Natural killer cell (primary cell): ENCODE measurements around the gene SECISBP2L. TPM values are rescaled to one million over a fixed set of nuclear protein-coding genes. Genes with fewer than 3 reads are reported as not detected.

Experiments used
- ATAC-seq, 3 donors: fragments of 150-1000 bp in 2 of 3; fragments of 200-7000 bp in 1 of 3; cut with Tn5 transposase; 1 replicate in 1 of 3; 2 replicates in 2 of 3; pipeline ENCODE4 v1.10.0; 2021; ENCODE audit warnings: mild to moderate bottlenecking in 2 of 3, moderate library complexity in 2 of 3
- DNase-seq, 2 donors: peaks; one replicate each; pipeline versions ENCODE4 v3.0.0 to v3.0.0-alpha.2; 2013 to 2021; ENCODE audit warnings: mixed read lengths in 1 of 2
- H3K27ac ChIP-seq: one replicate; pipeline ENCODE4 v1.5.1; 2013; ENCODE audit warnings: mild to moderate bottlenecking, low read length
- H3K27me3 ChIP-seq: one replicate; pipeline ENCODE4 v1.6.1; 2013; ENCODE audit warnings: low read length; ENCODE audit not compliant: control insufficient read depth, insufficient read depth
- H3K36me3 ChIP-seq: one replicate; pipeline ENCODE4 v1.6.1; 2013; ENCODE audit warnings: low read length; ENCODE audit not compliant: control insufficient read depth, insufficient read depth
- H3K4me1 ChIP-seq: one replicate; pipeline ENCODE4 v1.6.1; 2013; ENCODE audit warnings: low read length; ENCODE audit not compliant: control insufficient read depth, insufficient read depth
- H3K4me3 ChIP-seq: one replicate; pipeline ENCODE4 v1.5.1; 2013; ENCODE audit warnings: low read length
- H3K9me3 ChIP-seq: one replicate; pipeline ENCODE4 v1.6.1; 2013; ENCODE audit warnings: low read length; ENCODE audit not compliant: control insufficient read depth, insufficient read depth
- H3K27ac Mint-ChIP-seq, 2 donors: one replicate each; pipeline ENCODE4 v1.8.0; 2022; ENCODE audit warnings: mild to moderate bottlenecking in 2 of 2, mixed read lengths in 2 of 2, moderate library complexity in 1 of 2
- H3K27me3 Mint-ChIP-seq, 2 donors: one replicate each; pipeline ENCODE4 v1.8.0; 2022; ENCODE audit warnings: low read depth in 2 of 2, mixed read lengths in 2 of 2
- H3K36me3 Mint-ChIP-seq: one replicate; pipeline ENCODE4 v1.8.0; 2022; ENCODE audit warnings: mixed read lengths
- H3K4me1 Mint-ChIP-seq, 2 donors: one replicate each; pipeline ENCODE4 v1.8.0; 2022; ENCODE audit warnings: mixed read lengths in 2 of 2
- H3K4me3 Mint-ChIP-seq: one replicate; pipeline ENCODE4 v1.8.0; 2022; ENCODE audit warnings: mild to moderate bottlenecking, moderate library complexity, mixed read lengths
- H3K9me3 Mint-ChIP-seq, 2 donors: one replicate each; pipeline ENCODE4 v1.8.0; 2022; ENCODE audit warnings: mixed read lengths in 2 of 2
- WGBS: methylation state at CpG from one replicate; pipeline ENCODE4 v1.1.7; 2013; ENCODE audit warnings: missing lambda C conversion rate; ENCODE audit not compliant: insufficient coverage; 5-methylcytosine and 5-hydroxymethylcytosine counted together
- intact Hi-C: fragments of 100-400 bp; cut with micrococcal nuclease; formaldehyde crosslinking; loops from one replicate; pipeline ENCODE4 v1.14.2; 2022
- total RNA-seq, 4 donors: library from RNA; stranded (reverse); fragments of 120-200 nt in 1 of 4; gene quantifications; one replicate each; pipeline versions ENCODE4 v1.2.3 to v1.2.4, GENCODE V29; 2013 to 2022
- TF ChIP-seq, protein P1 (sequence below): fragments of 200-600 bp; IDR thresholded peaks from one replicate; pipeline ENCODE4 v1.8.0; 2022; ENCODE audit warnings: antibody characterized with exemption

Gene SECISBP2L
- total RNA-seq, 3 donors from 2014 or later (not counting 1 experiment from before 2014, with no cell fraction given) = 78.8 to 97.7 (median 93.7) TPM

DNA sequence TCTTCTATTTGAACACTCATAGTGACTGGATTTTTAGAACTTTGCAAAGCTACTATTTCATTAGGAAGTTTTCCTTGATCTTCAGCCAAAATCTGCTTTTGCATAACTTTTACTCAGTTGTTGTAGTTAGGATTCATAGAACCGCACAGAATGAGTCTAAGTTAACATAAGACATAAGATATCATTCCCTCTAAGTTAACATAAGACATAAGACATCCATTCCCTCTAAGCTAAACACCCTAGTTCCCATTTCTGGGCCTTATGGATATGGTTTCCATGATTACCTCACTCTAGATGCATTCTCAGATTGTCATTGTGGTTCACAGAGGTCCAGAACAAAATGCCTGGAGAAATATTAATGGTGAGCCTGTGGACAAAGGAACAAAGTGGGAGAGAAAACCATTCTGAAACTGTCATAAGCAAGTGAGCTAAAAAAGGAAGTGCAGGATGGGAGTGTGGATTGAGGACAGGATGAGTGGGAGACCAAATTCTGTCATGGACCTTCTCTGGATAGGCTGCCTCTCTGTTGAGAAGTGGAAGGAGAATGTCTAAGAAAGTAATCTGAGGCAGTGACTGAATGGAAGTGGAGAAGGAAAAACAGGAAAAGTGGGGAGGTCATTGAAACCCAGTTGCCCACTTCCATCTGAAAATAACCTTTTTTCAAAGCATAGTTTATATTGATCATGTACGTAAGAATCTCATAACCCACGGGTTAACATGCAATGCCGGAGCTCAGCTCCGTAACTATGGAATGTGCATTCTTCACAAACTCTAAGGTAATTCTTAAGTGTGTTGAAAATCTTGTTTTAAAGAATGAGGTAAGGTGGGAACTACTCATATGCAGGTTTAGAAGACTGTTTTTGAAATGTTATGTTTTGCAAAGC is 37.4 kb upstream of the SECISBP2L start:
- Histone ChIP-seq H3K27me3 (no peaks in the 10 kb centered on the region), H3K9me3 (no peaks in the 10 kb centered on the region), H3K4me1 (no peaks in the 10 kb centered on the region), H3K27ac (no peak overlapping the region), H3K36me3 (no peaks in the 10 kb centered on the region), H3K4me3 (no peak overlapping the region)
- intact Hi-C loops = no loop called here
- 98% methylated on average over 5 of the region's 5 CpGs for WGBS
- Mint-ChIP-seq H3K27ac (no peak overlapping the region), H3K4me1 (no peaks in the 10 kb centered on the region), H3K36me3 (no peaks in the 10 kb centered on the region), H3K9me3 (no peaks in the 10 kb centered on the region), H3K4me3 (no peak overlapping the region), H3K27me3 (peaks cover 0 to 5% of the 10 kb centered on the region in 2 donors)
- no peak for DNase-seq
- ATAC-seq = no peak
- TF ChIP-seq, protein P1, sequence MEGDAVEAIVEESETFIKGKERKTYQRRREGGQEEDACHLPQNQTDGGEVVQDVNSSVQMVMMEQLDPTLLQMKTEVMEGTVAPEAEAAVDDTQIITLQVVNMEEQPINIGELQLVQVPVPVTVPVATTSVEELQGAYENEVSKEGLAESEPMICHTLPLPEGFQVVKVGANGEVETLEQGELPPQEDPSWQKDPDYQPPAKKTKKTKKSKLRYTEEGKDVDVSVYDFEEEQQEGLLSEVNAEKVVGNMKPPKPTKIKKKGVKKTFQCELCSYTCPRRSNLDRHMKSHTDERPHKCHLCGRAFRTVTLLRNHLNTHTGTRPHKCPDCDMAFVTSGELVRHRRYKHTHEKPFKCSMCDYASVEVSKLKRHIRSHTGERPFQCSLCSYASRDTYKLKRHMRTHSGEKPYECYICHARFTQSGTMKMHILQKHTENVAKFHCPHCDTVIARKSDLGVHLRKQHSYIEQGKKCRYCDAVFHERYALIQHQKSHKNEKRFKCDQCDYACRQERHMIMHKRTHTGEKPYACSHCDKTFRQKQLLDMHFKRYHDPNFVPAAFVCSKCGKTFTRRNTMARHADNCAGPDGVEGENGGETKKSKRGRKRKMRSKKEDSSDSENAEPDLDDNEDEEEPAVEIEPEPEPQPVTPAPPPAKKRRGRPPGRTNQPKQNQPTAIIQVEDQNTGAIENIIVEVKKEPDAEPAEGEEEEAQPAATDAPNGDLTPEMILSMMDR = no peak

DNA sequence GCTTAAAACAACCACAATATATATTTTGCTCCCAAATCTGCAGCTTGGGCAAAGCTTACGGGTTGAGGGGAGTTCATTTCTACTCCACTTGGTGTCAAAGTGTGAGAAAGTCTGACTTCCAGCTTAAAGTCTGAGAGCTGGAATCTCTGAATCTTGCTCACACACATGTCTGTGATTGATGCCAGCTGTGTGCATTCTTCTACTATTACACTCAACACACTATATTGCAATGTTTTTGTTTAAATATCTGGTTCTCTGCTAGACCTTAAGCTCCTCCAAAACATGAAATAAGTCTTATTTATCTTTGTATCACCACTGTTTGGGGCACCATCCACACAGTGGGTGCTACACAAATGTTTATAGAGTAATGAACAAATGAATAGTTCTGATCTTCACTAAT is 36.7 kb upstream of the SECISBP2L start:
- TF ChIP-seq, protein P1 = no peak
- H3K9me3 Mint-ChIP-seq = no peaks in the 10 kb centered on the region
- DNase-seq (no peak), ATAC-seq (no peak)
- WGBS = no CpG with 5 or more reads among the region's 1 CpG
- intact Hi-C loops = no loop called here
- peaks cover 0 to 9% of the 10 kb centered on the region in 2 donors for H3K27me3 Mint-ChIP-seq
- H3K4me3 ChIP-seq = no peak overlapping the region
- H3K9me3 ChIP-seq = no peaks in the 10 kb centered on the region
- H3K36me3 Mint-ChIP-seq = no peaks in the 10 kb centered on the region
- H3K4me3 Mint-ChIP-seq = no peak overlapping the region
- no peak overlapping the region for H3K27ac Mint-ChIP-seq
- H3K27me3 ChIP-seq = no peaks in the 10 kb centered on the region
- H3K36me3 ChIP-seq = no peaks in the 10 kb centered on the region
- no peak overlapping the region for H3K27ac ChIP-seq
- no peaks in the 10 kb centered on the region for H3K4me1 Mint-ChIP-seq
- no peaks in the 10 kb centered on the region for H3K4me1 ChIP-seq

GRCh38 chr15:49079340-49080039 is 33.2 kb upstream of the SECISBP2L start:
- Histone ChIP-seq H3K36me3 (no peaks in the 10 kb centered on the region), H3K4me3 (no peak overlapping the region), H3K4me1 (no peaks in the 10 kb centered on the region), H3K27me3 (no peaks in the 10 kb centered on the region), H3K27ac (no peak overlapping the region), H3K9me3 (no peaks in the 10 kb centered on the region)
- Mint-ChIP-seq H3K4me3 (no peak overlapping the region), H3K36me3 (no peaks in the 10 kb centered on the region), H3K27ac (no peak overlapping the region), H3K27me3 (peaks cover 0 to 12% of the 10 kb centered on the region in 2 donors), H3K4me1 (no peaks in the 10 kb centered on the region), H3K9me3 (no peaks in the 10 kb centered on the region)
- ATAC-seq (no peak), DNase-seq (no peak)
- intact Hi-C loops = no loop called here
- 93% methylated on average over 23 of the region's 23 CpGs for WGBS
- TF ChIP-seq, protein P1 = no peak
